HG03565 (cell line): ENCODE data around the gene SCARF2.
"Not testable (repeated sequence)": the region's sequence is repeated elsewhere in the genome, so short reads cannot be mapped to it uniquely, and the experiment has no call there.

Source experiments
- ATAC-seq: cut with Tn5 transposase; IDR thresholded peaks from one replicate; pipeline ENCODE4 v1.9.1; 2021; ENCODE audit warnings: mild to moderate bottlenecking, moderate library complexity; ENCODE audit not compliant: unreplicated experiment

SCARF2 gene

GRCh38 chr22:20437613-20438426, at the start of gene SCARF2:
Gene SCARF2, minus strand, starts transcription at chr22:20437825. Its CDS starts 71 bp downstream, at chr22:20437754.
- ATAC-seq: no peak

- no peak for ATAC-seq
Observed at GRCh38 chr22:20486229-20486628, 48.6 kb upstream of the SCARF2 start.

- ATAC-seq: no peak
Observed at GRCh38 chr22:20484948-20485683, 47.5 kb upstream of the SCARF2 start.

- no peak for ATAC-seq
Observed at GRCh38 chr22:20483771-20484170, 46.1 kb upstream of the SCARF2 start.

- not testable (repeated sequence) for ATAC-seq
Observed at GRCh38 chr22:20483143-20483506, 45.5 kb upstream of the SCARF2 start.

GRCh38 chr22:20479612-20480196, 42.1 kb upstream of the SCARF2 start:
- no peak for ATAC-seq

- ATAC-seq: not testable (repeated sequence)
Observed at GRCh38 chr22:20478059-20478458, 40.4 kb upstream of the SCARF2 start.

- not testable (repeated sequence) for ATAC-seq
Observed at GRCh38 chr22:20475569-20475968, 37.9 kb upstream of the SCARF2 start.

GRCh38 chr22:20475115-20475436, 37.5 kb upstream of the SCARF2 start:
- no peak for ATAC-seq

- ATAC-seq: no peak
Observed at GRCh38 chr22:20472629-20473442, 35.2 kb upstream of the SCARF2 start.

- no peak for ATAC-seq
Observed at GRCh38 chr22:20471126-20471833, 33.7 kb upstream of the SCARF2 start.

GRCh38 chr22:20470525-20470924, 32.9 kb upstream of the SCARF2 start:
- ATAC-seq: not testable (repeated sequence)

- ATAC-seq: no peak
Observed at GRCh38 chr22:20469110-20469868, 31.7 kb upstream of the SCARF2 start.

- no peak for ATAC-seq
Observed at GRCh38 chr22:20466659-20467379, 29.2 kb upstream of the SCARF2 start.

- ATAC-seq: no peak
Observed at GRCh38 chr22:20465759-20466077, 28.1 kb upstream of the SCARF2 start.

GRCh38 chr22:20464912-20465758, 27.5 kb upstream of the SCARF2 start:
- no peak for ATAC-seq

GRCh38 chr22:20464096-20464614, 26.5 kb upstream of the SCARF2 start:
- ATAC-seq: no peak
